CD14-positive monocyte (primary cell): ENCODE data around the gene ATF1. TPM values are rescaled to one million over a fixed set of nuclear protein-coding genes. Genes with fewer than 3 reads are reported as not detected.

ENCODE experiments used
- DNase-seq, 3 donors: peaks; one replicate each; pipeline ENCODE4 v3.0.0-alpha.2; 2011 to 2022
- H2AFZ ChIP-seq: 2 replicates; pipeline ENCODE4 v1.6.0; 2012; ENCODE audit warnings: mild to moderate bottlenecking, low read depth, low read length, inconsistent platforms; ENCODE audit not compliant: insufficient read depth, poor library complexity, severe bottlenecking
- H3K27ac ChIP-seq, 2 donors: 1 replicate in 1 of 2; 2 replicates in 1 of 2; pipeline ENCODE4 v1.5.1; 2012 to 2013; ENCODE audit warnings: low read length in 2 of 2, control low read depth in 1 of 2, inconsistent platforms in 1 of 2, low read depth in 1 of 2, mild to moderate bottlenecking in 1 of 2
- H3K27me3 ChIP-seq, 2 donors: one replicate each; pipeline versions ENCODE4 v1.6.0 to v1.6.1; 2011 to 2013; ENCODE audit warnings: low read length in 2 of 2; ENCODE audit not compliant: control insufficient read depth in 2 of 2, insufficient read depth in 2 of 2
- H3K36me3 ChIP-seq, 2 donors: replicated peaks in 1 of 2; 1 replicate in 1 of 2; 2 replicates in 1 of 2; pipeline versions ENCODE4 v1.5.1 to v1.6.1; 2012 to 2013; ENCODE audit warnings: low read length in 2 of 2, control low read depth in 1 of 2, inconsistent platforms in 1 of 2, mild to moderate bottlenecking in 1 of 2; ENCODE audit not compliant: insufficient read depth in 2 of 2, control insufficient read depth in 1 of 2
- H3K4me1 ChIP-seq, 2 donors: 1 replicate in 1 of 2; 2 replicates in 1 of 2; pipeline versions ENCODE4 v1.5.1 to v1.6.1; 2012 to 2013; ENCODE audit warnings: low read length in 2 of 2, control low read depth in 1 of 2, inconsistent platforms in 1 of 2, mild to moderate bottlenecking in 1 of 2, moderate library complexity in 1 of 2; ENCODE audit not compliant: insufficient read depth in 2 of 2, control insufficient read depth in 1 of 2
- H3K4me2 ChIP-seq: replicated peaks from 2 replicates; pipeline ENCODE3; 2012; ENCODE audit warnings: low read length, moderate library complexity, mild to moderate bottlenecking; ENCODE audit not compliant: poor library complexity, severe bottlenecking; ENCODE audit errors: extremely low read depth
- H3K4me3 ChIP-seq, 3 experiments: fragments of 200-600 bp in 1 of 3; sonication (generic) in 1 of 3; replicated peaks in 1 of 3; 1 replicate in 2 of 3; 2 replicates in 1 of 3; pipeline ENCODE4 v1.5.1; 2011 to 2013; ENCODE audit warnings: low read length in 3 of 3, mild to moderate bottlenecking in 3 of 3, control low read depth in 2 of 3, low read depth in 2 of 3, inconsistent platforms in 1 of 3, moderate library complexity in 1 of 3
- H3K79me2 ChIP-seq: 2 replicates; pipeline ENCODE4 v1.6.0; 2012; ENCODE audit warnings: mild to moderate bottlenecking, control low read depth, inconsistent platforms, low read length, moderate library complexity; ENCODE audit not compliant: insufficient read depth
- H3K9ac ChIP-seq: 2 replicates; pipeline ENCODE4 v1.6.0; 2017; ENCODE audit warnings: low read length, mild to moderate bottlenecking; ENCODE audit not compliant: insufficient read depth, poor library complexity, severe bottlenecking
- H3K9me3 ChIP-seq, 2 donors: replicated peaks in 1 of 2; 1 replicate in 1 of 2; 2 replicates in 1 of 2; pipeline versions ENCODE4 v1.5.1 to v1.6.1; 2012 to 2013; ENCODE audit warnings: low read length in 2 of 2, control low read depth in 1 of 2; ENCODE audit not compliant: control insufficient read depth in 1 of 2, insufficient read depth in 1 of 2
- H4K20me1 ChIP-seq: 2 replicates; pipeline ENCODE4 v1.6.0; 2012; ENCODE audit warnings: mild to moderate bottlenecking, low read length, control low read depth, moderate library complexity; ENCODE audit not compliant: insufficient read depth
- H3K27ac Mint-ChIP-seq, 7 donors: one replicate each; pipeline ENCODE4 v1.8.0; 2020; ENCODE audit warnings: mild to moderate bottlenecking in 7 of 7, mixed read lengths in 7 of 7, moderate library complexity in 6 of 7, inconsistent platforms in 2 of 7
- H3K27me3 Mint-ChIP-seq, 3 donors: one replicate each; pipeline ENCODE4 v1.8.0; 2021 to 2022; ENCODE audit warnings: low read depth in 3 of 3, mild to moderate bottlenecking in 3 of 3, mixed read lengths in 3 of 3, moderate library complexity in 3 of 3, inconsistent platforms in 1 of 3
- H3K36me3 Mint-ChIP-seq, 2 donors: one replicate each; pipeline ENCODE4 v1.8.0; 2020; ENCODE audit warnings: mixed read lengths in 2 of 2, inconsistent platforms in 1 of 2, mild to moderate bottlenecking in 1 of 2
- H3K4me1 Mint-ChIP-seq: one replicate; pipeline ENCODE4 v1.8.0; 2020; ENCODE audit warnings: mild to moderate bottlenecking, mixed read lengths
- H3K4me3 Mint-ChIP-seq, 2 donors: one replicate each; pipeline ENCODE4 v1.8.0; 2020; ENCODE audit warnings: mild to moderate bottlenecking in 2 of 2, mixed read lengths in 2 of 2, moderate library complexity in 1 of 2
- H3K9me3 Mint-ChIP-seq, 7 donors: one replicate each; pipeline ENCODE4 v1.8.0; 2020 to 2022; ENCODE audit warnings: mixed read lengths in 7 of 7, mild to moderate bottlenecking in 6 of 7, moderate library complexity in 6 of 7, inconsistent platforms in 2 of 7
- CTCF ChIP-seq: fragments of 200-600 bp; IDR thresholded peaks from one replicate; pipeline ENCODE4 v1.8.0; 2022; ENCODE audit warnings: antibody characterized with exemption, mild to moderate bottlenecking
- WGBS: methylation state at CpG from one replicate; pipeline ENCODE4 v1.1.5; 2013; ENCODE audit warnings: missing lambda C conversion rate; ENCODE audit not compliant: insufficient coverage; 5-methylcytosine and 5-hydroxymethylcytosine counted together
- intact Hi-C, 2 donors: fragments of 100-400 bp; cut with micrococcal nuclease; formaldehyde crosslinking; loops; one replicate each; pipeline versions ENCODE4 v1.15.0 to v1.15.1; 2023
- polyA plus RNA-seq, 3 donors: library from polyadenylated mRNA; depleted of rRNA in 1 of 3; unstranded in 2 of 3; stranded (reverse) in 1 of 3; fragments of 300-500 nt in 2 of 3; fragments of >200 nt in 1 of 3; fragmentation: Illumina TruSeq in 2 of 3; gene quantifications; 1 replicate in 2 of 3; 2 replicates in 1 of 3; pipeline ENCODE4 v1.2.3, GENCODE V29; 2012 to 2021

Gene ATF1
- polyA plus RNA-seq, 3 donors, result 12.6 to 21.9 (median 21.5) TPM

- peaks cover 50 to 74% of the 10 kb centered on the region in 2 donors for H3K36me3 Mint-ChIP-seq
- Histone ChIP-seq H3K4me2 (no peak overlapping the region), H3K36me3 (peaks cover 32 to 66% of the 10 kb centered on the region in 2 donors), H3K4me3 (no peak overlapping the region), H3K79me2 (no peaks in the 10 kb centered on the region), H3K27ac (peak overlapping the region in 1 of 2 donors; percentile 20), H4K20me1 (no peaks in the 10 kb centered on the region), H3K9me3 (no peaks in the 10 kb centered on the region), H3K9ac (no peak overlapping the region), H2AFZ (no peak overlapping the region), H3K27me3 (no peaks in the 10 kb centered on the region), H3K4me1 (peaks cover 22 to 23% of the 10 kb centered on the region in 2 donors)
- intact Hi-C loops, result no loop called here
- WGBS, result 83% methylated on average over 1 of the region's 1 CpG
- peak overlapping the region in 1 of 7 donors; percentile 38 for H3K27ac Mint-ChIP-seq
- H3K4me1 Mint-ChIP-seq, result peaks cover 22% of the 10 kb centered on the region
- no peaks in the 10 kb centered on the region for H3K9me3 Mint-ChIP-seq
- H3K4me3 Mint-ChIP-seq, result no peak overlapping the region
- DNase-seq, result no peak
- TF ChIP-seq CTCF, result no peak
- peaks cover 0 to 2% (median 0%) of the 10 kb centered on the region in 3 donors for H3K27me3 Mint-ChIP-seq
Observed at GRCh38 chr12:50747817-50748216, 16.1 kb upstream of the ATF1 start.

- Histone ChIP-seq H4K20me1 (no peaks in the 10 kb centered on the region), H3K27ac (no peak overlapping the region), H3K9ac (no peak overlapping the region), H3K36me3 (peaks cover 25 to 49% of the 10 kb centered on the region in 2 donors), H3K4me2 (no peak overlapping the region), H2AFZ (no peak overlapping the region), H3K4me1 (peaks cover 22 to 23% of the 10 kb centered on the region in 2 donors), H3K9me3 (no peaks in the 10 kb centered on the region), H3K79me2 (no peaks in the 10 kb centered on the region), H3K4me3 (no peak overlapping the region), H3K27me3 (no peaks in the 10 kb centered on the region)
- Mint-ChIP-seq H3K36me3 (peaks cover 37 to 58% of the 10 kb centered on the region in 2 donors), H3K27ac (no peak overlapping the region), H3K27me3 (peaks cover 0 to 2% (median 0%) of the 10 kb centered on the region in 3 donors), H3K4me3 (no peak overlapping the region), H3K9me3 (peaks cover 0 to 3% (median 0%) of the 10 kb centered on the region in 7 donors), H3K4me1 (peaks cover 21% of the 10 kb centered on the region)
- intact Hi-C loops, result no loop called here
- DNase-seq, result no peak
- WGBS, result 100% methylated on average over 1 of the region's 2 CpGs
- TF ChIP-seq CTCF, result no peak
Observed at GRCh38 chr12:50749459-50749882, 14.4 kb upstream of the ATF1 start.
